H1 (cell line): ENCODE measurements around the gene MARS1. TPM values are rescaled to one million over a fixed set of nuclear protein-coding genes. Genes with fewer than 3 reads are reported as not detected.

Source experiments
- ATF2 ChIP-seq: IDR thresholded peaks from 2 replicates; pipeline ENCODE4 v1.6.1; 2012; ENCODE audit warnings: low read length, inconsistent platforms
- FOSL1 ChIP-seq: IDR thresholded peaks from 2 replicates; pipeline ENCODE4 v1.6.1; 2011; ENCODE audit warnings: mild to moderate bottlenecking, low read depth, low read length, moderate library complexity; ENCODE audit not compliant: insufficient read depth
- NANOG ChIP-seq: IDR thresholded peaks from 2 replicates; pipeline ENCODE4 v1.6.1; 2011; ENCODE audit warnings: low read length, low read depth, mild to moderate bottlenecking, inconsistent platforms; ENCODE audit not compliant: insufficient read depth, poor library complexity, severe bottlenecking
- POLR2A ChIP-seq, 2 experiments: IDR thresholded peaks; 1 replicate in 1 of 2; 2 replicates in 1 of 2; pipeline ENCODE4 v1.6.1; 2011; ENCODE audit warnings: low read depth in 2 of 2, low read length in 2 of 2, mild to moderate bottlenecking in 2 of 2; ENCODE audit errors: control extremely low read depth in 1 of 2
- TBP ChIP-seq: IDR thresholded peaks from 2 replicates; pipeline ENCODE4 v1.6.1; 2011; ENCODE audit warnings: low read depth, low read length, improper control_type of control experiment
- TCF12 ChIP-seq: IDR thresholded peaks from 2 replicates; pipeline ENCODE4 v1.6.1; 2011; ENCODE audit warnings: low read depth, mild to moderate bottlenecking, low read length
- YY1 ChIP-seq: IDR thresholded peaks from 2 replicates; pipeline ENCODE4 v1.6.1; 2011; ENCODE audit warnings: low read depth, mild to moderate bottlenecking, low read length
- polyA plus RNA-seq, 7 experiments: library from polyadenylated mRNA; depleted of rRNA in 3 of 7; stranded (reverse) in 5 of 7; unstranded in 2 of 7; fragments of >200 nt in 5 of 7; fragments of 200-250 nt in 2 of 7; gene quantifications; 1 replicate in 5 of 7; 2 replicates in 1 of 7; 4 replicates in 1 of 7; pipeline versions ENCODE4 v1.2.1 to v1.2.3, GENCODE V29; 2011 to 2013; ENCODE audit warnings: missing spikeins in 2 of 7, mixed read lengths in 2 of 7
- total RNA-seq: library from RNA; stranded (reverse); fragmentation: NEBNext Ultra II Directional; extraction: Animal tissue kit (Norgen Biotek cat#: 25700); gene quantifications from 2 replicates; pipeline ENCODE4 v1.2.1, GENCODE V29; 2021

MARS1 gene
- total and polyA plus RNA-seq, 2 of the 8 experiments (the other 6 are each of a cell fraction or from before 2014, with no cell fraction given): 194 to 407 TPM

DNA sequence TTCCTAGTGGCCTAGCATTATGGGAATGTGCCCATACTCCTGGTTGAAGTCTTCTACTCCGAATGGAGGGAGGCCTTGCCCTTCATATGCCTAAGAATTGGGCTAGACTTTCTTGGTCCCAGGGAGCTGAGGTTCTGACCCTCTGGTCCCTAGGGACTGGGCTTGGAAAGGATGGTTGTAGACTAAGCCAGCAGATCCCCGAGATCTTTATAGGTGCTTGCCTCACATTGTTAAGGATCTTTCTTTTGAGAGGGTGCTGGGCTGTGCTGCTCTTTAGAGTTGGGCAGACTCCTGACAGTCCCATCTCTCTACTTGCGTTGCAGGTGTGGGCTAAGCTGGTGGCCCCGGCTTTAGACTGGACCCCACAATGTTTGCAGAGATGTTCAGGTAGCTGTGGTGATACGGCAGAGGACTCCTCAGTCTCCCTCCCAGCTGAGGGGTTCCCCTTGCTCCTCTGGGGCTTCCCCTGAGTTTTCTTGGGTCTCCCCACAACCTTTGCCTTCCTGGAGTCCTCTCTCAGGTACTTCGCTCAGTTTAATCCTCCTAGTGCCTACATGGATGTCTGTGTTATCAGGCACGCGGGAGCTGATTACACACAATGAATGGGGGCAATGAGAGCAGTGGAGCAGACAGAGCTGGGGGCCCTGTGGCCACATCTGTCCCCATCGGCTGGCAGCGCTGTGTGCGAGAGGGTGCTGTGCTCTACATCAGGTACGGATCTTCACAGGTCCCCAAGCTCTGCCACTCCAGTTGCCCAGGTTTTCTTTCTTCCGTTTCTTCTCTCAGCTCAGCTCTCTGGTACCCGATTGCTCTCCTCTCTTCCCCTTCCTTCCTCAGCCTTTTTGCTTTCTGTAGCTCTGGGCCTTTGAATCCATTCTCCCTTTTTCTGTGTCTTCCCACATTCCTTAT is 36.1 kb downstream of the MARS1 start (continued):
- TF ChIP-seq NANOG (no peak), FOSL1 (no peak), ATF2 (no peak), YY1 (no peak), TCF12 (no peak), POLR2A (IDR thresholded peaks at IDR 0.05; ENCODE audit: control extremely low read depth in 1 of 2, low read depth in 2 of 2, low read length in 2 of 2) (no peak), TBP (no peak)
- TF ChIP-seq, all 59 proteins: peak for 0
